HUES6 (cell line): ENCODE data around the gene CLSTN2.

Experiments used
- H3K27ac ChIP-seq: 2 replicates; pipeline ENCODE4 v1.7.0; 2013; ENCODE audit warnings: low read depth, mild to moderate bottlenecking, low read length, inconsistent platforms
- H3K27me3 ChIP-seq: 2 replicates; pipeline ENCODE4 v1.6.1; 2013; ENCODE audit warnings: low read length; ENCODE audit not compliant: control insufficient read depth, insufficient read depth
- H3K36me3 ChIP-seq: 2 replicates; pipeline ENCODE4 v1.6.1; 2013; ENCODE audit warnings: low read length; ENCODE audit not compliant: control insufficient read depth, insufficient read depth
- H3K4me1 ChIP-seq: 2 replicates; pipeline ENCODE4 v1.6.1; 2013; ENCODE audit warnings: low read length; ENCODE audit not compliant: control insufficient read depth, insufficient read depth
- H3K4me3 ChIP-seq: 2 replicates; pipeline ENCODE4 v1.5.1; 2013; ENCODE audit warnings: low read depth, low read length
- H3K9ac ChIP-seq: one replicate; pipeline ENCODE4 v1.6.1; 2013; ENCODE audit warnings: mild to moderate bottlenecking, low read length
- H3K9me3 ChIP-seq: 2 replicates; pipeline ENCODE4 v1.6.1; 2013; ENCODE audit warnings: low read depth, low read length; ENCODE audit not compliant: control insufficient read depth, insufficient read depth

The CLSTN2 gene

DNA sequence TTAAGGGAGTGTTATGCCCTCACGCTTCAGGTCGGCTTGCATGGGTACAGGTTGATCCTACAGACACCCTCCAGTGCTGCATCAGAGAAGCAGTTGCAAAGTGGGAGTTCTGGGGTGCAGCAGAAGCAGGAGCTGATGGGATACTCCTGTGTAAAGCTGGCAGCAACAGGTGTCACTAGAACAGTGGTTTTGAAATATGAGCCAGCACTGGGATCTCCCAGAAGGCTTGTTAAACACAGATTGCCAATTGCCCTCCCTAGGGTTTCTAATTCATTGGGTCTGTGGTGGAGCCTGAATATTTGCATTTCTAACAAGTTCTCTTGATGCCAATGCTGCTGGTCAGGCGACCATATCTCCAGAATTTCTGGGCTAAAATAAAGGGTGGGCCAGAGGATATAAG is 350.4 kb downstream of the CLSTN2 start:
- no peaks in the 10 kb centered on the region for H3K27me3 ChIP-seq
- no peaks in the 10 kb centered on the region for H3K36me3 ChIP-seq
- no peak overlapping the region for H3K9ac ChIP-seq
- peaks cover 20% of the 10 kb centered on the region for H3K4me1 ChIP-seq
- no peaks in the 10 kb centered on the region for H3K9me3 ChIP-seq
- H3K27ac ChIP-seq, result no peak overlapping the region
- H3K4me3 ChIP-seq, result no peak overlapping the region

DNA sequence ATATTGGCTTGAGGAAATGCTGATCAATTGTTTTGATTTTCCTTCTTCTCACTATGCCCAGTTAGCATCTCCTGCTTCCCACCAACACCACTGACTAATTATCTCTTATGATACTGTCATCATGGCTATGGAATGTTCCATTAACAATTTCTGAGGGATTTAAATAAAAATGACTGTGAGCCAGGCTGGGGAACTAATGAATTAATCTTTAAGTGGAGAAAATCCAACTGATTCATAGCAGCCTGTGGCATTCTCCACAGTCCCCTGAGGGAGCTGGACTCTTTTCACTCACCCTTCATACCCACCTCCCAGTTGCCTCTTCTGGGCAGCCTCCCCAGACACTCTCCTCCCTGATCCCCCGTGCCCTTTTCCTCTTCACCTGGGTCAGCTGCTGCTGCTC is 353.6 kb downstream of the CLSTN2 start:
- H3K27me3 ChIP-seq, result no peaks in the 10 kb centered on the region
- H3K9ac ChIP-seq, result no peak overlapping the region
- H3K4me1 ChIP-seq, result peaks cover 20% of the 10 kb centered on the region
- no peak overlapping the region for H3K27ac ChIP-seq
- no peak overlapping the region for H3K4me3 ChIP-seq
- H3K36me3 ChIP-seq, result no peaks in the 10 kb centered on the region
- H3K9me3 ChIP-seq, result no peaks in the 10 kb centered on the region

DNA sequence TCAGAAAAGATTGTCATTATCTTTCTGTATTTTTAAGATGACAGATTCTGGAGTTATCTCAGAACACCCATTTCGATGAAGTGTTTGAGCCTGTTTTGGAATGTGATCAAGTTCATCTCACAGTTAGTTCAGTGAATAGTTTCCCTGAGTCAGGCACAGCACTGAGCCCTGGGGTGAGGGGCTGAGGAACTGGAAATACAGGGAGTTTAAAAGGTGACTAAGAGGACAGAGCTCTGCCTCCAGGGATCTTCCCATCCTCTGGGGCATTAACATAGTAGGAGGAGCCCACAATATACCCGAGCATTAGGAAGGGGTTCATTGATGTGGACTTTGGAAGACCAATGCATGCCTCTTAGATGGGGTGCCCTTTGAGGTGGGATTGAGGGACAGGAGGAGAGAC is 355.1 kb downstream of the CLSTN2 start:
- Histone ChIP-seq H3K9me3 (no peaks in the 10 kb centered on the region), H3K27me3 (no peaks in the 10 kb centered on the region), H3K4me3 (no peak overlapping the region), H3K27ac (no peak overlapping the region), H3K4me1 (peaks cover 12% of the 10 kb centered on the region), H3K36me3 (no peaks in the 10 kb centered on the region), H3K9ac (no peak overlapping the region)

DNA sequence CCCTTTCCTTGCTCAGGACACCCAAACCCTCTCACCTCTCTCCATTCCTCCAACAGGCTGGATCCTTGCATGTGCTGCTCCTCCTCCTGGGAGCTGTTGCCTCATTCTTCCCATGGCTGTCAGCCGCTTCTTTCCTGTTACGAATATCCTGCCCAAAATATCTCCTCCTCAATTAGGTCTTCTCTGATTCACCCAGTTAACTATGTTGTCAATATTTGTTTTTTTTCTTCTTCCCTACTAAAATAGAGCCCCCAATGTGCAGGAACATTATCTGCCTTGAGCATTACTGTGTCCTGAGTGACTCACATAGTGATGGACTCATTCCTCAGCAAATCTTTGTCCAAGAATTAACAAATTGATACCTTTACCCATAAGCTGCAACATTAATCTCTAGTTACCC is 357.2 kb downstream of the CLSTN2 start:
- Histone ChIP-seq H3K4me1 (peaks cover 11% of the 10 kb centered on the region), H3K36me3 (no peaks in the 10 kb centered on the region), H3K4me3 (no peak overlapping the region), H3K27ac (no peak overlapping the region), H3K9ac (no peak overlapping the region), H3K27me3 (no peaks in the 10 kb centered on the region), H3K9me3 (no peaks in the 10 kb centered on the region)

DNA sequence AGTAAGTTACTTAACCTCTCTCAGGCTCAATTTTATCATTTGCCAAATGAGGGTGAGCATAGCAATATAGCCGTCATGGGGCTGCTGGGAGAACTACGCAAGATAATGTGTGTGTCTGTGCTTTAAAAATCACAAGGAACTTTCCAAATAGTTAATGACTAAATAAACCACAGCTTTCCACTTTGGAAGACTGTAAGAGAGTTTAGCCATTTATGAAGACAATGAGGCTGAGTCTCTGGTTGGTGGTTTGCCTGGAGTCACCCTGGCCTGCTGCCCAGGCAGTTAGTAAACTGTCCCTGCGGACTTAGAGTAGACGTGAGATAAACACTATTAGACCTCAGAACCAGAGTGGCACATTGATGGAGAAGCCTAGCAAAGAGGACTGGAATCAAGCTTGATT is 357.7 kb downstream of the CLSTN2 start:
- Histone ChIP-seq H3K9ac (no peak overlapping the region), H3K9me3 (no peaks in the 10 kb centered on the region), H3K4me1 (peaks cover 16% of the 10 kb centered on the region), H3K4me3 (no peak overlapping the region), H3K36me3 (no peaks in the 10 kb centered on the region), H3K27me3 (no peaks in the 10 kb centered on the region), H3K27ac (no peak overlapping the region)

DNA sequence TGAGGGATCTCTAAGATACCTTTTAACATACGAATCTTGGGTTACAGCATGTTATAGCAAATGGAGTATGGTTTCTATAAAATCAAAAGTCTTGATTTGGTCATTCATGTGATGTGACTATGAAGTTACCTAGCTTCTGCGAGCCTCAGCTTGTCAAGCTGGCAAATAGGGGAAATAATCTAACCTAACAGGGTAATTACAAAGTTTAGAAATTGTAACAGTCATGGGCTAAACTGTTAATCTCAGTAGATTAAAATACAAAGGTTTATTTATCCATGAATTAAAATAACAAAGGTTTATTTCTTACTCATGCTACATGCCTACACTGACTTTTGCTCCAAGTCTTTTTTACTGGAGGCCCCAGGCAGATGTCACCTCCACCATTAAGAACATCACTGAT is 359.1 kb downstream of the CLSTN2 start:
- Histone ChIP-seq H3K36me3 (no peaks in the 10 kb centered on the region), H3K9me3 (no peaks in the 10 kb centered on the region), H3K27ac (no peak overlapping the region), H3K9ac (no peak overlapping the region), H3K4me3 (no peak overlapping the region), H3K4me1 (peaks cover 26% of the 10 kb centered on the region), H3K27me3 (no peaks in the 10 kb centered on the region)

DNA sequence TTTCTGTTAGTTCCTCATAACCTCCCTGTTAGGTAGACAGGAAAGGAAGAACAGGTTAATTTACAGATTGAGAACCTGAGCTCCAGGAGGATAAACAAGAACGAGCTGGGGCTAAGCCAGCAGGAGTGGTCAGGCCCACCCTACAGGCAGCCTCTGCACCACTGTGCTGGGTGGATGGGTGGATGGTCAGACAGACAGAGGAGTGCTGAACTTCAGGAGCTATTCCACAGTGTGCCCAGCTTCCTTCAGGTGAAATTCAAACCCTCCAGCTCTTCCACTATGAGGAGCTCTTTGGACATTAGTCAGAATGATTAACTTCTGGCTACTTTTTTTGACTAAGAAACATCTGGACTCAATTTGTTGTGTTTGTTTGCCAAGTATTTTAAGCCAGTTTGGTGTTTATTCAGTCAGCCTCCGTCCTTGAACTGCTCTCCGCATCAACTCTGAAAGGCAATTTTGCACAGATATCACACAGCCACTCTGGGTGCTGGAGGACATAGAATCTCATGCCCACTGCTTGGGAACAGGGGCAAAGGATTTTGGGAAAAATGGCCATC is 361.9 kb downstream of the CLSTN2 start:
- no peak overlapping the region for H3K4me3 ChIP-seq
- H3K9me3 ChIP-seq, result no peaks in the 10 kb centered on the region
- H3K36me3 ChIP-seq, result no peaks in the 10 kb centered on the region
- peaks cover 31% of the 10 kb centered on the region for H3K4me1 ChIP-seq
- H3K27ac ChIP-seq, result no peak overlapping the region
- H3K9ac ChIP-seq, result no peak overlapping the region
- no peaks in the 10 kb centered on the region for H3K27me3 ChIP-seq

DNA sequence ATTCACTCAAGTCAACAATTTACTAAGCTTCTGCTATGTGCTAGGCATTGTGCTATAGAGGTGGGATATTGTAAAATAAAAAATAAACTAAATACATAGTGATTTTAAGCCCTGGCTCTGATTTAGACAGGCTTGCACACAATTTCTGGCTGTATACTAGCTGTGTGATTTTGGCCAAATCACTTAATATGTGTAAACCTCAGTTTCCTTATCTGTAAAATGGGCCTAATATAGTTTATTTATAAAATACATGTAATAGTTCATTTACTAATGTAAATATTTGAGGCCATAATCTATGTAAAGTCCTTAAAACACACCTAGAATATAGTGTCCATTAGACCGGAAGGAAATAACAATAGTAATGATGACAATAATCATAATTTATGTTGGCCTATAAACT is 363.1 kb downstream of the CLSTN2 start:
- Histone ChIP-seq H3K4me3 (no peak overlapping the region), H3K36me3 (no peaks in the 10 kb centered on the region), H3K9ac (no peak overlapping the region), H3K4me1 (peaks cover 31% of the 10 kb centered on the region), H3K27me3 (no peaks in the 10 kb centered on the region), H3K27ac (no peak overlapping the region), H3K9me3 (no peaks in the 10 kb centered on the region)

DNA sequence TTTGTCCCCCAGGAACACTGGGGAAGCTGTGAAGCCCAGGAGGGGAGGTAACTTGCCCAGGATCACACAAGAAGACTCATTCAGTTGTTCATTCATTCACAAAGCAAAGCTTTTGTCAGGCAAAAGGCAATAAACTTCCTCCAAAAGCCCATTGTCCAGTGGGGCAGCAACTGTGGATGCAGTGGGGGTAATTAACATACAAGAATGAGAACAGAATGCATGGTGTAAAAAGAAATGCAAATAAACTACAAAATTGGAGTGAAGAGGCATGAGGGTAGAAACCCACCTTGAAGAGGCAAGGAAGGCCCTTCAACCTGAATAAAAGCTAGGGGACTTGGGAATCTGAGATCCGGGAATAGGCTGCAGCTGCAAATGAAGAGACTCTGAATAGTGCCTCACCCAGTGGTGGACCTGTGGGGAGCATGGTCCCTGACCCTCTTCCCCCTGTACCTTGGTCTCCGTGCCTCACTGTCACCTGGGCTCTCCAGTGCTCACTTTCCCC is 363.6 kb downstream of the CLSTN2 start:
- Histone ChIP-seq H3K27me3 (no peaks in the 10 kb centered on the region), H3K4me3 (no peak overlapping the region), H3K4me1 (peaks cover 31% of the 10 kb centered on the region), H3K9me3 (no peaks in the 10 kb centered on the region), H3K9ac (no peak overlapping the region), H3K36me3 (no peaks in the 10 kb centered on the region), H3K27ac (no peak overlapping the region)

DNA sequence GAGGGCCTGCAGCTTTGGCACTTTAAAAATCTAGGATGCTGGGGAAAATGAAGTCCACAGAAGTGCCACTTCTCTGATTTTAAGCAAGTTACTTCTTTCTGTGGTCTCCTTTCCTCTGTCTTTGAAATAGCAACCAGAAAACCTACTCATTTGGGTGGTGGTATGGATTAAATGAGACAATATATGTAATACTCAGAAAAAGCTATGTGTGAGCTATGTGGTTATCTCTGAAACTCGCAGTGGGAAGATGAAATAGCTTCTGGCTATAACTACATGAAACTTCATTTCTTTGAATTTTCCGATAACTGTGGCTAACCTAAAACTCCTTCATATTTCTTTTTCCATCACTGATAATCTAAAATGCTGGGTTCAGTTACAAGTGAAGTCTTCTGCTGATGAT is 368.9 kb downstream of the CLSTN2 start:
- Histone ChIP-seq H3K4me3 (no peak overlapping the region), H3K4me1 (peaks cover 9% of the 10 kb centered on the region; the same call in 1 of the 2 replicates), H3K36me3 (no peaks in the 10 kb centered on the region), H3K9me3 (no peaks in the 10 kb centered on the region), H3K27me3 (no peaks in the 10 kb centered on the region), H3K27ac (no peak overlapping the region), H3K9ac (no peak overlapping the region)

DNA sequence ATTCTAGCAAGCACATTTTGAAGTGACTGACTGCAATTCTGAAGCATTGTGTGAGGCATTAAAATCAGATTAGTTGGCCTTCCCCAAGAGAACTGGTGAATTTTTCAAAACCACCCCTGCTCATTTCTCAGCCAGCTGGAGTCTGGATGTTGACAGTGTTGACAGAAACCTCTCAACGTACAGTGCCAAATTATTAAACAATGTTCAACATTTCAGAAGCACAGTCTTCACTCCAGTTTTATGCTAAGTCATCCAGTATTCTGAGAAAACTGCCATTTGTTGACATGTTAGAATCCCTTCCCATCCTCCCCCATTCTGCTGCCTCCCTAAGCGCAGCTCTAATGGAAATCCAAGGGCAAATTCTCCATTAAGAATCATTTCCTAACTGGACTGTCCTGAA is 373.6 kb downstream of the CLSTN2 start:
- no peak overlapping the region for H3K9ac ChIP-seq
- H3K9me3 ChIP-seq, result no peaks in the 10 kb centered on the region
- H3K4me1 ChIP-seq, result no peaks in the 10 kb centered on the region
- H3K27me3 ChIP-seq, result no peaks in the 10 kb centered on the region
- H3K36me3 ChIP-seq, result no peaks in the 10 kb centered on the region
- no peak overlapping the region for H3K27ac ChIP-seq
- no peak overlapping the region for H3K4me3 ChIP-seq

DNA sequence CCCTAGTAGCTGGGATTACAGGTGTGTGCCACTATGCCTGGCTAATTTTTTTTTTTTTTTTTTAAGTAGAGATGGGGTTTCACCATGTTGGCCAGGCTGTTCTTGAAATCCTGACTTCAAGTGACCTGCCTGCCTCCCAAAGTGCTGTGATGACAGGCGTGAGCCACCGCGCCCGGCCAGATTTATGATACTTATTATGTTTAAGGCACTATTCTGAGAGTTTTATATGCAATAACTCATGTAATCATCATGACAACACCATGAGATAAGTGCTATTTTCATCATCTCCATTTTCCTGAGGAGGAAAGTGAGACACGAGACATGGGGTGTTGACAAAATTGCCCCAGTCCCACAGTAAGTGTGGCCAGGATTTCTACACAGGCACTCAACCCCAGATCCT is 376.4 kb downstream of the CLSTN2 start:
- no peaks in the 10 kb centered on the region for H3K9me3 ChIP-seq
- H3K27me3 ChIP-seq, result no peaks in the 10 kb centered on the region
- H3K36me3 ChIP-seq, result no peaks in the 10 kb centered on the region
- no peak overlapping the region for H3K4me3 ChIP-seq
- H3K9ac ChIP-seq, result no peak overlapping the region
- H3K27ac ChIP-seq, result no peak overlapping the region
- H3K4me1 ChIP-seq, result no peaks in the 10 kb centered on the region
